GM19099 (cell line): ENCODE measurements around the gene RNF175.
A peak's percentile ranks its signal among the peaks of the same experiment; 100 is the strongest.

Source experiments
- POLR2A ChIP-seq: IDR thresholded peaks from 3 replicates; pipeline ENCODE4 v1.6.1; 2011; ENCODE audit warnings: low read depth; ENCODE audit not compliant: insufficient read length; ENCODE audit errors: extremely low read depth

The RNF175 gene

GRCh38 chr4:153704522-153704921, 55.3 kb downstream of the RNF175 start:
- no peak for TF ChIP-seq POLR2A

DNA sequence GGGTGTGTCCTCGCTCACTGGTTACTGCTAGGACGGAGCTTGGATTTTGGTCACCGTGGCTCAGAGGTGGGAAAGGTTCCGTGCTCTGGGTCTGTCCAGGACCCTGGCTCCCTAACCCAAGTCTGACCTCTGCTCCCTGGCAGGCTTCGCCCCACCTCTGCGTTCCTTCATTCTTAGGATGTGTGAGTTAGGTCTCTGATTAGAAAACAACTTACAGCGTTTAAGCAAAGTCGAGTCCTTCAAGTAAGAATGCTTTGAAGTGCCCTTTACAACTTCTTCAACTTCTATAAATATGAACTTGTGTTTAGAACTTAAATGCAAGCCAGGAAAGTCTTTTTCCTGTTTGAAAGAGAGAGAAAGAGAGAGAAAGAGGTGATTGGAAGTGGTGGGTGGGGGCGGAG, 74.9 kb downstream of the RNF175 start:
- TF ChIP-seq POLR2A = no peak

DNA sequence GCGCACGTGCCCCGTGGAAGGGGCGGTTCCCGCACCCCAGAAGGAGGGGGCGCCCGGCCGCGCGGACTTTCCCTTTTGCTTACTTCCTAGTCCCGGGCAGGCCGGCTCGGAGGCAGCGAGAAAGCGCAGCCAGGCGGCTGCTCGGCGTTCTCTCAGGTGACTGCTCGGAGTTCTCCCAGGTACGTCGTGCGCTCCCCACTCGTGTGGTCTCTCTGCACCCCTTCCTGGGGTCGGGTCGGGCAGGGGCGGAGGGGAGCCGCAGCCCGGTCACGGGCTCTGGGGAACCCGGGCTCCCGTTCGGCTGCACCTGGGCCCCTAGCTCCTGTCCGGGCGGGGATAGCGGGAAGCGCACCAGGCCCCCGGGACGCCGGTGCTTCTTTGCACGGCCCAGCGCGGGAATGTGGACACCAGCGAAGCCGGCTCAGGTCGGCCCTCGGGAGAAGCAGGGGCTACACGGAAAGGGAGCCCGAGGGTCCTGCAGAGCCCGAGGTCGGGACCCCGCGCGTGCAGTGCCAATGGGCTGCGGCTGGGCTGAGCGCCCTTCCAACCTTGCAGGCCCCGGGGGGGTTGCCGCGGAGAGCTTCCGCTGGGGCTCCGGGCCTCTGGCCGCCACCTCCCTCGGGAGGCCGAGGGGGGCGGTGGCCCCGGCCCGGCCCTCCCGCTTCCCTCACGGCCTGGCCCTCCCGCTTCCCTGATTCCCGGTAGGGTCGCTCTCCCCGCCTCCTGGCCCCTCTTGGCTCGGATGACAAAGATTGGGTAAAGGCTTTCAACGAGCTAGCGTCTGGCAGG, 75.4 kb downstream of the RNF175 start, which contains the start of gene TLR2:
Gene TLR2 (plus strand): TSS at position 99 of the 789 bp plus-strand sequence. CDS start 18,628 bp downstream, outside the sequence.
- peak; percentile 56 for TF ChIP-seq POLR2A

- no peak for TF ChIP-seq POLR2A
Measured at GRCh38 chr4:153683763-153684181, 76.1 kb downstream of the RNF175 start.

DNA sequence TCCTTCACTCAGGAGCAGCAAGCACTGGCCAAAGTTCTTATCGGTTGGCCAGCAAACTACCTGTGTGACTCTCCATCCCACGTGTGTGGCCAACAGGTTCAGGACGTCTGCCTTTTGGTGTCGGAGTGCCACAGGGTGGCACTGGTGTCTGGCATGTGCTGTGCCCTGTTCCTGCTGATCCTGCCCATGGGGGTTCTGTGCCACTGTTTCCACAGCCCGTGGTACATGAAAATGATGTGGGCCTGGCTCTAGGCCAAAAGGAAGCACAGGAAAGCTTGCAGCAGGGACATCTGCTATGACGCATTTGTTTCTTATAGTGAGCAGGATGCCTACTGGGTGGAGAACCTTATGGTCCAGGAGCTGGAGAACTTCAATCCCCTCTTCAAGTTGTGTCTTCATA, 80.3 kb downstream of the RNF175 start:
- TF ChIP-seq POLR2A = no peak

DNA sequence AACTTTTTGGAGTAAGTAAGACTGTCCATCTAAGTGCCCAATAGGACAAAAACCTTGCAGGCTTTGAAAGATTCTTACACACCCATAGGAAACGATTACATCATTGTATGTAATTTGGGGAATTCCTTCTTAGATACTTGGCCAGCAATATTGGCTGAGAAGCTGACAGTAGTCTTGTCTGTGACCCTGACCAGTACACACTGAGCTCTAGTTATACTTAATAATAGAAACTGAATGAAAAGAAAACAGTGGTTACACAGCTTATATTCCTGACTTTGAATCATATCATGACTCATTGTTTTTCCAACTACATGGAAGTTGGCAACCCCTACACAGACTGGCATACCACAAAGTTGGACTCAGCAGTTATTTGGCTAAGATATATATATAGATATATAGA, 82.8 kb downstream of the RNF175 start:
- TF ChIP-seq POLR2A = no peak

GRCh38 chr4:153676486-153676885, 83.3 kb downstream of the RNF175 start:
- no peak for TF ChIP-seq POLR2A

DNA sequence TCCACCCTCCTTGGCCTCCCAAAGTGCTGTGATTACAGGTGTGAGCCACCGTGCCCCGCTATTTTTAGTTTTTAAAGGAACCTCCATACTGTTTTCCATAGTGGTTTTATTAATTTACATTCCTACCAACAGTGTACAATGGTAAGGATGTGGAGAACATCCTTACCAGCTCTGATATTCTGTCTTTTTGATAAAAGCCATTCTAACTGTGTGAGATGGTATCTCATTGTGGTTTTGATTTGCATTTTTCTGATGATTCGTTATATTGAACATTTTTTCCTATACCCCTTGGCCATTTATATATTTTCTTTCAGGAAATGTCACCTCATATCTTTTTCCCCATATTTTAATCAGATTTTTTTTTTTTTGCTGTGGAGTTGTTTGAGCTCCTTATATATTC, 90.0 kb downstream of the RNF175 start:
- no peak for TF ChIP-seq POLR2A

DNA sequence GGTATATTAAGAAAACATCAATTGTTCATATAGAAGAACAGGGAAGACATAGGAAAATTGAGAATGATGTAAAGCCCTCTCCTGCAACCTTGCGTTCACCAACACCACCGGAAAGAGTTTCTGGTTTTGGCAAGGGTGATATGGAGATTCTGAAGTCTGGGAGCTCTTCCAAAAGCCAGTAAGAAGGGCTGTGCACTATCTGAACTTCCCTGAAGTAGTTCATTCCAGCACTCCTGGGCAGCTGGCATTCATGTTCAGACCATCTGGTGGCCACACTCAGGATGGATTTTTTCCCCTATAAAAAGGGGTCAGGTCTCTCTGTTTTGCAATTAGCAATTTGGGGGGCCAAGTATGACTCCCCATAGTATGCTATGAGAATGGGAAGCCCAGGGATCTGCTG, 91.2 kb downstream of the RNF175 start:
- no peak for TF ChIP-seq POLR2A

GRCh38 chr4:153663667-153664066, 96.2 kb downstream of the RNF175 start:
- no peak for TF ChIP-seq POLR2A

DNA sequence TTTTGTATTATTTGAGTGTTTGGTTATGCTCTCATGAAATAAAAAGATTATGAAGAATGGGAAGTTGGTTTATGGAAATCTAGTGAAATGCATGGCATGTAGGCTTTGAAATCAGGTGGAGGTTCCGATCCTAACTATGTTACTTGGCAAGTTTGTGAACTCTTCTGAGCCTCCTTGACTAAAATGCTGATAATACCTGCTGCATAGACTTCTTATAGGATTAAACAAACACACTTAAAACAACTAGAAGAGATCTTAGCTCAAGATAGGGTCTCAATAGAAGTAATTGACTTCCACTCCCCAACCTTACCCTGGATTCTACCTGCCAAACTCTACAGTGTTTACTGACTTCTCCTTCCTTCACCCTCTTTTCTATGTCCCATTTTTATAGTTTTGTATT, 97.9 kb downstream of the RNF175 start:
- no peak for TF ChIP-seq POLR2A

GRCh38 chr4:153661215-153661822, 98.5 kb downstream of the RNF175 start:
- no peak for TF ChIP-seq POLR2A
